Tibial nerve (tissue), 4 donors: ENCODE measurements around the gene BAIAP3.

Experiments used
- CTCF ChIP-seq, 5 experiments: fragments of 200-600 bp in 3 of 5; fragments of 450-650 bp in 2 of 5; sonication (generic) in 3 of 5; IDR thresholded peaks; one replicate each; pipeline ENCODE4 v1.5.1; 2016 to 2019; ENCODE audit warnings: antibody characterized with exemption in 5 of 5, mild to moderate bottlenecking in 3 of 5, moderate library complexity in 2 of 5
- EP300 ChIP-seq, 2 donors: sonication (generic); formaldehyde crosslinking; IDR thresholded peaks; one replicate each; pipeline ENCODE4 v1.6.1; 2017; ENCODE audit warnings: antibody characterized with exemption in 2 of 2, mild to moderate bottlenecking in 1 of 2
- POLR2A ChIP-seq, 2 donors: fragments of 450-650 bp; IDR thresholded peaks; one replicate each; pipeline ENCODE4 v1.6.1; 2017; ENCODE audit warnings: antibody characterized with exemption in 2 of 2, mild to moderate bottlenecking in 2 of 2, moderate library complexity in 2 of 2

- TF ChIP-seq CTCF (IDR thresholded peaks at IDR 0.05) (no peak), POLR2A (IDR thresholded peaks at IDR 0.05) (no peak), EP300 (IDR thresholded peaks at IDR 0.05) (no peak)
Measured at GRCh38 chr16:1326391-1326790, 7.1 kb upstream of the BAIAP3 start.
